SU-DHL-6 (cell line): ENCODE results near the gene EPS8L1.
A peak's percentile ranks its signal among the peaks of the same experiment; 100 is the strongest.

Source experiments
- H2AFZ ChIP-seq: fragments of 200-600 bp; sonication (generic); 2 replicates; pipeline ENCODE4 v1.6.1; 2014; ENCODE audit warnings: low read depth, mild to moderate bottlenecking, moderate library complexity, mixed read lengths, antibody characterized with exemption, low read length; ENCODE audit not compliant: severe bottlenecking
- H3F3A ChIP-seq: fragments of 200-600 bp; shearing (Covaris generic); 2 replicates; pipeline ENCODE4 v1.6.0; 2016; ENCODE audit warnings: antibody characterized with exemption, mild to moderate bottlenecking; ENCODE audit not compliant: insufficient read depth
- H3K27ac ChIP-seq: fragments of 200-600 bp; sonication (generic); 2 replicates; pipeline ENCODE4 v1.5.1; 2016; ENCODE audit warnings: low read depth, mild to moderate bottlenecking, low read length, moderate library complexity, mixed read lengths
- H3K27me3 ChIP-seq: fragments of 200-600 bp; sonication (generic), shearing (Covaris generic); 2 replicates; pipeline ENCODE4 v1.6.0; 2014; ENCODE audit warnings: mild to moderate bottlenecking, low read length
- H3K36me3 ChIP-seq: fragments of 200-600 bp; sonication (generic); 2 replicates; pipeline ENCODE4 v1.6.1; 2014; ENCODE audit warnings: mild to moderate bottlenecking, low read length, mixed read lengths
- H3K4me2 ChIP-seq: fragments of 300-600, 200-600 bp; shearing (Covaris generic), sonication (generic); 2 replicates; pipeline ENCODE4 v1.6.0; 2014; ENCODE audit warnings: low read length, low read depth, mild to moderate bottlenecking; ENCODE audit not compliant: poor library complexity, severe bottlenecking
- H3K4me3 ChIP-seq: fragments of 200-600 bp; sonication (generic); 2 replicates; pipeline ENCODE4 v1.5.1; 2014; ENCODE audit warnings: antibody characterized with exemption, low read length, mild to moderate bottlenecking, mixed read lengths; ENCODE audit not compliant: insufficient read depth, poor library complexity, severe bottlenecking
- H3K79me2 ChIP-seq: fragments of 200-600 bp; sonication (generic); 2 replicates; pipeline ENCODE4 v1.6.1; 2014; ENCODE audit warnings: mild to moderate bottlenecking, low read length, moderate library complexity; ENCODE audit not compliant: insufficient read depth
- H3K9ac ChIP-seq: fragments of 200-600 bp; sonication (generic); 2 replicates; pipeline ENCODE4 v1.7.0; 2014; ENCODE audit warnings: mild to moderate bottlenecking, low read length
- H3K9me2 ChIP-seq: fragments of 200-600 bp; sonication (generic); replicated peaks from 2 replicates; pipeline ENCODE4 v1.6.1; 2014; ENCODE audit warnings: low read length; ENCODE audit not compliant: insufficient read depth
- H3K9me3 ChIP-seq: fragments of 200-600 bp; sonication (generic); 2 replicates; pipeline ENCODE4 v1.6.1; 2014; ENCODE audit warnings: low read length, mixed read lengths; ENCODE audit not compliant: insufficient read depth
- H4K20me1 ChIP-seq: fragments of 200-600 bp; sonication (generic); 2 replicates; pipeline ENCODE4 v1.6.1; 2014; ENCODE audit warnings: low read depth, mild to moderate bottlenecking, antibody characterized with exemption, low read length, moderate library complexity, mixed read lengths
- EZH2phosphoT487 ChIP-seq: fragments of 200-600 bp; sonication (generic), shearing (Covaris generic); conservative IDR thresholded peaks from 2 replicates; pipeline ENCODE4 v1.6.1; 2018; ENCODE audit warnings: mild to moderate bottlenecking, antibody characterized with exemption, low read length, moderate library complexity, mixed read lengths
- TF ChIP-seq, protein P1 (sequence below): fragments of 200-600 bp; sonication (generic); IDR thresholded peaks from one replicate; pipeline ENCODE4 v1.5.1; 2017; ENCODE audit warnings: antibody characterized with exemption, mild to moderate bottlenecking, low read length, moderate library complexity; ENCODE audit not compliant: insufficient read depth, poor library complexity, severe bottlenecking

EPS8L1 gene

DNA sequence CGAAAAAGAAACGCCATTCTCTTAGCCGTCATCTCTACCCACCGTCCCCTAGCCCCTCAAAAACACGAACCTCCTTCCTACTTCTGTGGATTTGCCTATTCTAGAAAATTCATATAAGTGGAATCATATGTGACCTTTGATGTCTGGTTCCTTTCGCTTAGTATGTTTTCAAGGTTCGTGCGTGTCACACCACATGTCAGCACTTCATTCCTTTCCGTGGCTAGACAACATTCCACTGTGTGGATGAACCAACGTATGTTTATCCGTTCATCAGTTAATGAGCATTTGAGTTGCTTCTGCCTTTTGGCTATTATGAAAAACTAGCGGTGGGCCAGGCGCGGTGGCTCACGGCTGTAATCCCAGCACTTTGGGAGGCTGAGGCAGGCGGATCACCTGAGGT is 55.8 kb downstream of the EPS8L1 start:
- H3K9me2 ChIP-seq = no peaks in the 10 kb centered on the region
- no peaks in the 10 kb centered on the region for H3K36me3 ChIP-seq
- no peak overlapping the region for H3K4me2 ChIP-seq
- no peak overlapping the region for H3K27ac ChIP-seq
- H3K79me2 ChIP-seq = no peaks in the 10 kb centered on the region
- H3K9ac ChIP-seq = no peak overlapping the region
- TF ChIP-seq, protein P1, sequence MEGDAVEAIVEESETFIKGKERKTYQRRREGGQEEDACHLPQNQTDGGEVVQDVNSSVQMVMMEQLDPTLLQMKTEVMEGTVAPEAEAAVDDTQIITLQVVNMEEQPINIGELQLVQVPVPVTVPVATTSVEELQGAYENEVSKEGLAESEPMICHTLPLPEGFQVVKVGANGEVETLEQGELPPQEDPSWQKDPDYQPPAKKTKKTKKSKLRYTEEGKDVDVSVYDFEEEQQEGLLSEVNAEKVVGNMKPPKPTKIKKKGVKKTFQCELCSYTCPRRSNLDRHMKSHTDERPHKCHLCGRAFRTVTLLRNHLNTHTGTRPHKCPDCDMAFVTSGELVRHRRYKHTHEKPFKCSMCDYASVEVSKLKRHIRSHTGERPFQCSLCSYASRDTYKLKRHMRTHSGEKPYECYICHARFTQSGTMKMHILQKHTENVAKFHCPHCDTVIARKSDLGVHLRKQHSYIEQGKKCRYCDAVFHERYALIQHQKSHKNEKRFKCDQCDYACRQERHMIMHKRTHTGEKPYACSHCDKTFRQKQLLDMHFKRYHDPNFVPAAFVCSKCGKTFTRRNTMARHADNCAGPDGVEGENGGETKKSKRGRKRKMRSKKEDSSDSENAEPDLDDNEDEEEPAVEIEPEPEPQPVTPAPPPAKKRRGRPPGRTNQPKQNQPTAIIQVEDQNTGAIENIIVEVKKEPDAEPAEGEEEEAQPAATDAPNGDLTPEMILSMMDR = no peak
- no peak for TF ChIP-seq EZH2phosphoT487
- no peaks in the 10 kb centered on the region for H3F3A ChIP-seq
- no peak overlapping the region for H2AFZ ChIP-seq
- H4K20me1 ChIP-seq = no peaks in the 10 kb centered on the region
- no peaks in the 10 kb centered on the region for H3K27me3 ChIP-seq
- H3K4me3 ChIP-seq = no peak overlapping the region
- H3K9me3 ChIP-seq = no peaks in the 10 kb centered on the region

DNA sequence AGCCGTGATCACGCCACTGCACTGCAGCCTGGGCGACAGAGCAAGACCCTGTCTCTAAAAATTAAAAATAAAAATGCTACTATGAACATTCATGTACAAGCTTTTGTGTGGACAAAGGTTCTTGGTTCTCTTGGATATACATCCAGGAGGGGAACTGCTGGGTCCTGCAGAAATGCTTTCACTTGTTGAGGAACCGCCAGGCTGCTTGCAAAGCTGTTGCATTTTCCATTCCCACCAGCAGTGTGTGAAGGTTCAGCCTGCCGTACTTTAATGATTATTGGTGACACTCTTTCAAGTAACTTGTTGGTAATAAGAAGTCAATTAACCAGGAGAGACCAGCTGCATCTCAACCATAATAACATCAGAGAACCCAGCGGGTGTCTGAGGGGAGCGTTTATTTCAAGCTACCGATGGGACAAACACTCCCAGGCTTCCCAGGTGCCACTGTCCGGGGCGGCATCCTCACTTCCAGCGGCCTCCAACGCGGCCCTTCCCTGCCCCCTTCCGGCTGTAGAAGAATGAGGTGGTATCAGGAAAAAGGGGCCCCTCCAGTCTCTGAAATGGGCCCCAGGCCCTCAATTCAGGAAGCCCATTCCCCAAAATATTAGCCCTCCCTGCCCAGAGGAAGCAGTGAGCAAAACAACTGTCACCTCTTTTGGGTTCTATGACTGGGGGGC is 56.9 kb downstream of the EPS8L1 start:
- Histone ChIP-seq H3K79me2 (no peaks in the 10 kb centered on the region), H3F3A (no peaks in the 10 kb centered on the region), H3K36me3 (no peaks in the 10 kb centered on the region), H3K27me3 (no peaks in the 10 kb centered on the region), H3K9me2 (no peaks in the 10 kb centered on the region), H4K20me1 (no peaks in the 10 kb centered on the region), H3K4me3 (no peak overlapping the region), H3K9me3 (no peaks in the 10 kb centered on the region), H2AFZ (no peak overlapping the region), H3K9ac (no peak overlapping the region), H3K27ac (no peak overlapping the region), H3K4me2 (no peak overlapping the region)
- no peak for TF ChIP-seq EZH2phosphoT487
- TF ChIP-seq, protein P1 = peak; percentile 26

DNA sequence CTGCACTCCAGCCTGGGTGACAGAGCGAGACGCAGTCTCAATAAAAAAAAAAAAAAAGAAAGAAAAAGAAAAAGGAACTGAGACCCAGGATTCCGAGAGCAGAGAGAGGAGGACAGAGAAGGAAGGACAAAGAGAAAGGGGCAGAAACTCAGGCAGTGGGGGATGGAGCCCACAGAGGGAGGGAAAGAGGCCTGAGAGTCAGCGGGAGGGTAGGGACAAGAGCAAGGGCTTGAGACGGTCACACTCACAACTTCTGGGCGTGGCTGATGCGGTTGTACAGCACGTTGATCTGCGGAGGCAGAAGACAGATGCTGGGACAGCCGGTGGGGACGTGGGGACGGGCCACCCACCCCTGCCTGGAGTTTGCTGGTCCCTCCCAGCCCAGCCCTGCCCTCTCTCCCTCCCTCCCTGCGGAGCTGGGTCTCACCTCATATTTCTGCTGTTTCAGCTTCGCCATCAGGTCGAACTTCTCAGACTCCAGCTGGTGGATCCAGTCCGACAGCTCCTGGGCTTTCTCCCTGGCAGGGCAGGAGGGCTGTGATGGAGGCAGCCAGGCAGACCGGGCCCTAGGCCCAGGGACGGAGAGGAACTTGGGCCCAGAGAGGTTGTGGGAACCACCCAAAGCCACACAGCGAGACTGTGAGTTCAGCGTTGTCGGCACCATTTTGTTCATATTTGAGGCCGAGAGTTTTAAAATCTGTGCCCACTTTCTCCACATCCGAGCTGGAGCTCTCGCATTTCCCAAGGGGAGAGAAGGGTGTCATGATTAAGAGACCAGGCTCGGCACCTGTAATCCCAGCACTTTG is 58.2 kb downstream of the EPS8L1 start:
- Histone ChIP-seq H4K20me1 (no peaks in the 10 kb centered on the region), H2AFZ (no peak overlapping the region), H3K27me3 (no peaks in the 10 kb centered on the region), H3K9me3 (no peaks in the 10 kb centered on the region), H3K27ac (no peak overlapping the region), H3F3A (no peaks in the 10 kb centered on the region), H3K9ac (no peak overlapping the region), H3K4me3 (no peak overlapping the region), H3K79me2 (no peaks in the 10 kb centered on the region), H3K36me3 (no peaks in the 10 kb centered on the region), H3K9me2 (no peaks in the 10 kb centered on the region), H3K4me2 (peak overlapping the region; percentile 24)
- TF ChIP-seq EZH2phosphoT487 = no peak
- TF ChIP-seq, protein P1 = no peak
